HG02870 (cell line): ENCODE measurements around the gene AFDN.
"Not testable (repeated sequence)": the region's sequence is repeated elsewhere in the genome, so short reads cannot be mapped to it uniquely, and the experiment has no call there.

Experiments
- ATAC-seq: cut with Tn5 transposase; IDR thresholded peaks from one replicate; pipeline ENCODE4 v1.9.1; 2021; ENCODE audit warnings: mild to moderate bottlenecking, moderate library complexity; ENCODE audit not compliant: unreplicated experiment

Gene AFDN

DNA sequence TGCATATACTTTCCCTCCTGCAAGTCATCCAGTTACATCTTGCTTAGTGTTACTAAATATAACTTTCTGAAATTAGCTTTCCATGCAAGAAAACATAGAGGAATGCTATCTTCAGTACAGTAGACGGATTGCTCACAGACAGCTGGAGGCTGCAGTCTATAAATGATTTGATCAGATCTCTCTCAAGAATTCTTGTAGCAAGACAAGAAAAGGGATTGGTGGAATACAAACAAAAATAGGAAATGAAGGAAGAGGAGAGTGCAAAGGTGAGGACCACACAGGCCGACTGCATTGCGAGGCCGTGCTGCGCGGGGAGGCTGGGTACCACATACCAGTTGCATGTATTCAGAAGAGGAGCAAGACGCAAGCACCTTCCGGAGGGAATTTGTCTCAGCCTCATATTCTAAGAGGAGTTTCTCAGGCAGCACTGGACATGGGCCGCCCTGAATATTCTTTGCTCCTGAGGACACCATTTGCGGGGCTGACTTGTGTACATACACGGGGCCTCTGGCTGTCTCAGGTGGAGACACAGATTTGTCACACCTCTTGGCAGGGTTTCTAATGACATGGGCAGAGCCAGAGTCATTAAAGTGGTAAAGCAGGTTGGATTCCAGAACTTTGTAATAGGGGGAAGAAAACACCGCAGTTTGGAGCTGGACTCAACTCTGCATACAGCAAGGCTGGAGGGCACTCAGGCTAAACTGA is 148.1 kb downstream of the AFDN start:
- no peak for ATAC-seq

GRCh38 chr6:167975458-167975857 is 148.7 kb downstream of the AFDN start:
- ATAC-seq, result no peak

GRCh38 chr6:167976116-167976657 is 149.5 kb downstream of the AFDN start:
- not testable (repeated sequence) for ATAC-seq

GRCh38 chr6:167976708-167977107 is 150.0 kb downstream of the AFDN start:
- ATAC-seq, result no peak

DNA sequence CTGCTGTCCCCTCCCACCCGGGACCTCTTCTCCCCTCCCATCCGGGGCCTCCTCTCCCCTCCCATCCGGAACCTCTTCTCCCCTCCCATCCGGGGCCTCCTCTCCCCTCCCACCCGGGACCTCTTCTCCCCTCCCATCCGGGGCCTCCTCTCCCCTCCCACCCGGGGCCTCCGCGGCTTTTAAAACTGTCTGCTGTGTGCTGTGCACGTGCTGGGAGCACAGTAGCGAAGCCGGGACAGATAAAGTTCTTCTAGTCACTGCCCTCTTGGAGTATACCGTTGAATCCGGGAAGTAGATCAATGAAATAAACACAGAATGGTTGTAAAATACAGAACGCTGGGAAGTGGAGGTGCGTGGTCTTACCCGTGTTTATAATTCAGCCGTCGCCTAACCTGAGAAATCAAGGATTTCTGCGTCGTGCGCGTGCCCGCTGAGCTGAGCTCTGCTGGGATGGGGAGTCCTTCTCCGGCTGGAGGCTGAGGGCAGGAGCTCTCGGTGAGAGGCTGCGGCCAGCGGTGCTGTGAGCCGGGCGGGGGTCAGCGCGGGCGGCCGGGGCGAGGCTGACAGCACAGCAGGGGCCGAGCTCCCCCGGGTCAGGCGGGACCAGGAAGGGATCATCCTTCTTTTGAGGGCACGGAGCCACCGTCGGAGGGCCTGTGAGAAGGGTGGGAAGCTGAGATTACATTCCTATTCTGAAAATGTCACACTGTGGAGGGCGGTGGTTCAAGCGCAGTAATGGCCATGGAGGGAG is 151.2 kb downstream of the AFDN start:
- no peak for ATAC-seq

DNA sequence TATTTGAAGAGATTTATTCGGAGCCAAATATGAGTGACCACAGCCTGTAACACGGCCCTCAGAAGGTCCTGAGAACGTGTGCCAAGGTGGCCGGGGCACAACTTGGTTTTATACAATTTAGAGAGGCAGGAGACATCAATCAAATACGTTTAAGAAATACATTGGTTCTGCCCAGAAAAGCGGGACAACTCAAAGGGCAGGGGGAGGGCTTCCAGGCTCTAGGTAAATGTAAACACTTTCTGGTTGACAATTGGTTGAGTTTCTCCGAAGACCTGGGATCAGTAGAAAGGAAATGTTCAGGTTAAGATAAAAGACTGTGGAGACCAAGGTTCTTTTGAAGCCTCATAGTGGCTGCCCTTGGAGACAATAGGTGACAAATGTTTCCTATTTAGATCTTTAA is 151.9 kb downstream of the AFDN start:
- no peak for ATAC-seq

GRCh38 chr6:167979436-167980139 is 152.9 kb downstream of the AFDN start:
- ATAC-seq, result no peak

DNA sequence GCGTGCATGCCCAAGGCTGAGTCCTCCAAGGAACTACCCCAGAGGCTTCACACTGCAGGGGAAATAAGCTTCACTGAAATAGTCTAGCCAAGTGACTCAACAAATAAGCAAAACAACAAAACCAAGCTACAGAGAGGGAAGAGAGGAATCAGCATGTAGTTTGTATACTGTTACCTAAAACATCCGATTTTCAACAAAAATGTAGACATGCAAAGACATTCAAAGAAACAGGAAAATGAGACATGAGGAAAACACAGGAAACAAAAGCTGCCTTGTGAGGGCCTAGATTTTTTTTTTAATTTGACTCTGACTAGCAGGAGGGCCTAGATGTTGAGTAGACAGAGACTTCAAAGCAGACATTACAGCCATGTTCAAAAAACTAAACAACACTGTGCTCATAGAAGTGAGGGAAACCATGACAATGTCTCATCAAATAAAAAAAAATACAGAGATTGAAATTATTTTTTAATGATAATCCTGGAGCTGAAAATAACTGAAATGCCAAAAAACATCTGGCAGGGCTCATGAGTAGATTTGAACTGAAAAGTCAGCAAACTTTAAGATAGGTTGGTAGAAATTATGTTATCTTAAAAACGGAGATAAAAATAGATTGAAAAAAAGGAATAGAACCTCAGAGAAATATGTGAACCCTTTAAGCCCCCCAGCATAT is 154.3 kb downstream of the AFDN start:
- no peak for ATAC-seq

GRCh38 chr6:167981916-167982462 is 155.3 kb downstream of the AFDN start:
- ATAC-seq, result no peak

DNA sequence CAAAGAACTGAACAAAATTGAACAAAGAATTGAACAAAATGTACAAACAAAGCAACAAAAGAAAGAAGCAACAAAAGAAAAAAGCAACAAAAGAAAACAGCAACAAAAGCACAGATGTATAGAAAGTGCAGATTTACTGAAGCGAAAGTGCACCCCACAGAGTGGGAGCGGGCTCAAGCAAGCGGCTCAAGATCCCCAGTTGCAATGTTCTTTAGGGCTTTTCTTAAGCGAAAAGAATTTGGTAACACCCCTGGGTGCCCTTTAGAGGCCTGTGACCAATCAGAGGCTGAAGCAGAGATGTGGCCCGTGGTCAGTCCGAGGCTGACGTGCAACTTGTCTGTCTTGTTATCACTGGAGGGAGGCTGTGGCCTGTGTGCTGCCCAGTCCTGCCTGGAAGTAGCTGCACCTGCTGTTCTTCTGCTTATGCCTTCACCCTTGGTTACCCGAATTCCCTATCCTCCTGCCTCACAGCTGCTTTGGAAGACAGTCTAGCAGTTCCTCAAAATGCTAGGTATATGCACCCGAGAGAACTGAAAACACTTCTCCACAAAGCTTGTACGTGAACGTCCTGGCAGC is 157.5 kb downstream of the AFDN start:
- ATAC-seq, result no peak

- no peak for ATAC-seq
Measured at GRCh38 chr6:167984876-167985604, 158.3 kb downstream of the AFDN start.

DNA sequence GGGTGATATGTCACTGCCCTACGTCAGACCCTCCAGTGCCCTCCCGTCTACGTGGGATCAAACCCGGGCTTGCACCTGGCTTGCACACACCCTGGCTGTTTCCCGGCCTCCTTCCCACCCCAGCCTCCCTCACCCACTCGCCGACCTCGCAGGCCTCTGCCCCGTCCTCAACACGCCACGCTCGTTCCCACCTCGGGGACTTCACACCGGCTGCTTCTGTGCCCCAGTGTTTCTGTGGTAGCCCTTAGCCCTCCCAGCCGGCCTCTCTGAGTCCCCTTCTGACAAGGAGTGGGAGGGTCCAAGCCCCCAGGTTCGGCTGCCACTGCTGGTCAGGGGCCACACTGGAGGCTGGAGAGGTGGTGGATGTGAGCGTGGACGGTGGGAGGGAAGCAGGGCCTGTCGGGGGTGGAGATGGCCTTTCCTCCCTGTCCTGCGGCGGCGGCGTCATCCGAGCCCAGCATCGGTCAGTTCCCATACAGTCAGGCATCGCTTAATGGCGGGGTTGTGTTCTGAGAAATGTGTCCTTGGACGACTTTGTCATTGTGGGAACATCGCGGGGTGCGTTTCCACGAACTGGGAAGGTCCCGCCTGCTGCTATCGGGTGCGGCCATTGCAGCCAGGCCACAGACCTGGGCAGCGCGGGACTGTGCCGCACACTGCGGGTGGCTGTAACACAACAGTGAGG is 159.3 kb downstream of the AFDN start:
- ATAC-seq, result no peak

DNA sequence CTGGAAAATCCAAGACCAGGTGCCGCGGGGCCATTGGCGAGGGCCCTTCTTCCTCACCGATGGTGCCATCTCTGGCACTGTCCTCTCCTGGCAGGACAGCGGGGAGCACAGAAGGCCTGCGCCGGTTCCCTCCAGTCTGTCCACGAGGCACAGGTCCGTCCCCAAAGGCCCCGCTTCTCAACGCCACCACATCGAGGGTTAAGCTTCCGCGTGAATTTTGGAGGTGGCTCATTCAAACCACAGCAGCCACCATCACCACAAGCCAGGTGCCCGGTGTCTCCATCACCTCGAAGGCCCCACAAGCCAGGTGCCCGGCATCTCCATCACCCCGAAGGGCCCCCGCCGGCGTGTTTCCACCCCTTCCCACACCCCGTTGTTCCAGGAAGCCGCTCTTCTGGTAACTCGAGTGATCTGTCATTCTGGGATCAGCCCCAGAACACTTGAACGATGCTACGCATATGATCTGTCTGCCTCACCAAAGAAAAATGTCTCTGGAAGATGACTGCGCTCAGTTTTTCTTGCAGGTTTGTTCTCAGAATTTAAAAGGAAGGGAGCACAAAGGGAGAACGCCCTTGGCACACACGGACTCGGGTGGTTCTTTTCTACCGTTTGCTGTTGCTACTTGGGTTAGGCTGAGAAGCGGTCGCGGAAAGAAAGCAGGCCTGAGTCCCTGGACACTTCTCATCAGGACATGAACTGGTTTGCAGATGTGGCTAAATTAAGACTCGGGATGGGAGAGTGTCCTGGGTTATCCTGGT is 160.9 kb downstream of the AFDN start:
- no peak for ATAC-seq

- no peak for ATAC-seq
Measured at GRCh38 chr6:167988154-167988495, 161.4 kb downstream of the AFDN start.

- no peak for ATAC-seq
Measured at GRCh38 chr6:167988945-167989841, 162.5 kb downstream of the AFDN start.

DNA sequence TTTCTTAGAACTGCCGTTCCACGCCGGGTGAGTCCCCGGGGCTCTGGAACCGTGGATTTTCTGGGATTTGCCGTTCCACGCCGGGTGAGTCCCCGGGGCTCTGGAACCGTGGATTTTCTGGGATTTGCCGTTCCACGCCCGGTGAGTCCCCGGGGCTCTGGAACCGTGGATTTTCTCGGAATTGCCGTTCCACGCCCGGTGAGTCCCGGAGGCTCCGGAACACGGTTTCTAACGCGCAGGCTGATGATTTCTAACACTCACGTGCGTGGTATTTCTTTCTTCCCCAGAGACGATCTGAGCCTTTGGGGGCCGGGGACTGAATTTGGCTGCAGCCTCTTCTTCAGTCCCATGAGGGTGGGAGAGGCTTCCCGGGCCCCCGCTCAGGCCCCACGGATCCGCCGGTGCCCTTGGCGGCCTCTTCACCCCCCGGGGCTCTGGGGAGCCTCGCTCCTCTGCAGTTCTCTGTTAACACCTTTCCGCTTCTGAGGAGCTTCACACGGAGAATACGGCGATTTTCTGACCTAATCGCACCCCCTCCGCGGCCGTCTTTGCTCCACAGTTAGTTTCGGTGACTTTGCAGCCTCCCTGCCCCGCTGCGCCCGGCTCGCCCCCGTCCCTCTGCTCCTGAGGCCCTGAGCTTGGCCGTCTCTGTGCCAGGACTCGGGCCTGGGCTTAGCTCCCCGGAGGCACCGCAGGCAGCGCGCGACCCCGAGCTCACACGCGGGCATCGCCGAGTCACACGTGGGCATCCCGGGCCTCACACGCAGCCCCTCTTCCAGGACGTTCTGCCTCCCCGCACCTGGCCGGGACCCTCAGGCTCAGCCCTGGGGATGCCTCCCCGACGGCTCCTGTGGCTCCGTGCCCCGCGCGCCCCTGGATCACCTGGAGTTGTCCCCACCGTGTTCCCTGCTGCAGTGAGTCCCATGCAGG is 163.6 kb downstream of the AFDN start:
- no peak for ATAC-seq
